GM23338 (cell line): ENCODE data around the gene P2RY12. TPM values are rescaled to one million over a fixed set of nuclear protein-coding genes. Genes with fewer than 3 reads are reported as not detected.

Experiments used
- polyA plus RNA-seq: library from polyadenylated mRNA; unstranded; fragments of >200 nt; fragmentation: Nextera tagmentation; extraction: Ambion mirVana; gene quantifications from 2 replicates; pipeline ENCODE4 v1.2.1, GENCODE V29; 2016
- total RNA-seq: library from RNA; depleted of rRNA; stranded (reverse); fragments of >200 nt; shearing (Covaris generic); gene quantifications from 2 replicates; pipeline ENCODE4 v1.2.3, GENCODE V29; 2014; rRNA removed

The P2RY12 gene
- total and polyA plus RNA-seq, 2 experiments from 2014 or later = 1.1 TPM; not detected in 1

Other genes starting within 250 kb of the P2RY12 start
- not detected in 2 replicates for gene GPR171, start 181.5 kb downstream of the P2RY12 start, total RNA-seq
- 2.4 and 3.4 TPM in 2 replicates for gene GPR171, start 181.5 kb downstream of the P2RY12 start, polyA plus RNA-seq
- gene P2RY14, start 106.2 kb downstream of the P2RY12 start, total RNA-seq = not detected in 2 replicates
- gene P2RY14, start 106.2 kb downstream of the P2RY12 start, polyA plus RNA-seq = 0.95 and 1.2 TPM in 2 replicates
- gene GPR87, start 67.9 kb downstream of the P2RY12 start, total RNA-seq = not detected in 2 replicates
- 0.21 TPM in 1 of 2 replicates, not detected in the other for gene GPR87, start 67.9 kb downstream of the P2RY12 start, polyA plus RNA-seq
- gene P2RY13, start 55.2 kb downstream of the P2RY12 start, total RNA-seq = not detected in 2 replicates
- 0.38 and 0.68 TPM in 2 replicates for gene P2RY13, start 55.2 kb downstream of the P2RY12 start, polyA plus RNA-seq
- gene IGSF10, start 76.3 kb upstream of the P2RY12 start, total RNA-seq = 0.94 and 1.4 TPM in 2 replicates
- 0.24 and 0.50 TPM in 2 replicates for gene IGSF10, start 76.3 kb upstream of the P2RY12 start, polyA plus RNA-seq